K562 treated with DMSO at 1 percent for 4 hours (cell line): Measurements from ENCODE around the gene RCOR3. TPM values are rescaled to one million over a fixed set of nuclear protein-coding genes. Genes with fewer than 3 reads are reported as not detected.

Experiments
- total RNA-seq: library from RNA; unstranded; fragments of 300-600 nt; gene quantifications from 2 replicates; pipeline ENCODE4 v1.2.3, GENCODE V29; 2022; ENCODE audit not compliant: insufficient read depth

Gene RCOR3
- total RNA-seq = 14.1 and 22.2 TPM in 2 replicates

DNA sequence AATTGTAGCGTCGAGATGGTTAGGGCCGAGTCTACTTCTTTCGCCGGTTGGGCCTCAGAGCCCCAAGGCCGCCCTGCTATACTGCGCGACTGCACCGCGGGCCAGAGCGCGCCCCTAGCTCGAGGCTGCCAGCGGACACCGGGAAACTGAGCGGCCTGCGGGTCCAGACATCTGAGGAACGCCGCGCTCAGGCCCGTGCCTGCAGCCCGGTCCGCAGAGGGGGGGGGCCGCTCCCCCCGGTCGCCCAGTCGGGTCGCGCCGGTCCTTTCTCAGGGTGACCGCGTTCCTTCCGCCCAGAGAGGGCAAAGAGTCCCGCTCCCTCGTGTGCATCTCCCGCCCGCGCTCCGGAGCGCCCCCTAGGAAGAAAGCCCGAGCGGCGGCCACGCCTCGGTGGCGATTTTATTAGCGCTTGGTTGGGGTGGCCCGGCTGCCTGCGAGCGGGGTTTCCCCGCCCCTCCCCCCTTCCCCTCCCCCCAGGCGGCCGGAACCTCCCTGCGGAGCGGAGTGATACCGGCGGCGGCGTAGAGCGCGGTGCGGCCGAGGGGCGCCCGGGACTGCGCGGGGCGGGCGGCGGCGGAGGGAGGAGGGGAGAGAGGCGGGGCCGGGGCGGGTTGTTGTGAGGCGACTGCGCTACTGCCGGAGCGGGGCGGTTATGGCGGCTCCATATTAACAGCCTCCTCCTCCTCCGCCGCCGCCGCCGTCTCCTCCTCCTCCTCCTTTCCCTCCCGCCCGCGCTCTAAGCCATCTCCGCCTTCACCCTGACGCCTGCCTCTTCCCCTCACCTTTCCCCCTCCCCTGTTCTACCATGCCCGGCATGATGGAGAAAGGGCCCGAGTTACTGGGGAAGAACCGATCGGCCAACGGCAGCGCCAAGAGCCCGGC, at the start of gene RCOR3:
Gene RCOR3, plus strand, starts transcription at position 611 of the 882 bp plus-strand sequence. Its CDS starts 195 bp downstream, at position 806.

DNA sequence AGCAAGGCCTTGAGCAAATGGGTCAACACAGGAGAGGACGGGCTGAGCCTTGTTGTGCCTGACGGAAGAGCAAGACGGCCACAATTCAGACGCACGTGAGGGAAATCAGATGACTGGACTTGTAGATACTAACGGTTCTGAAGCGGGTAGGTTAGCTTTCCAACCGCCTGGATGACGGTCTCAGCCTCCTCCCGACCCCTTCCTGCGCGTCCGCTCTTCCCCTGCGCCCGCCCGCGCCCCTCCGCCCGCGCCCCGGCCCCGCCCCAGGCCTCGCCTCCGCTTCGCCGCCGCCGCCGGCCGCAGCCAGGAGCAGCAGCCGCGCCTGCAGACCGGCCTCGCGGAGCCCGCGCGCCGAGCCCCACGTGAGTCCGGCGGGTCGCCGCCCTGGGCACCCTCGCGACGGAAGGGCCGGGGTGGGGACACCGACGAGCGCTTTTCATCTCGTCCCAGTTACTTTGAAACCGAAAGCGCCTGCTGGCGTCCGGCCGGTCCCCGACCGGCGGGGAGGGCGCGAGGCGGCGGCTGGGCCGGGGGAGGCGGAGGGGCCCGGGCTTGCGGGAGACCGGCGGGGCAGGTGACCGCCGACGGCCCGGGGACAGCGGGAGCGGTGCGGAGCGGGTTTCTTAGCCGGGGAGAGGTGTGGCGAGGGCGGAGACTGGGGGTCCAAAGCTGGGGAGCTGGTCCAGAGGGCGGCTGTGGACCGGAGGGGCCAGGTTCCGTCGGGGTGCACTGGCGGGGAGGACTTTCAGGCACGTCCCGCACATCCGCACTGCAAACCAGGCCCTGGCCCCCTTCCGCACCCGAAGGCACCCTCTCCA, 67.6 kb downstream of the RCOR3 start, which contains the start of gene TRAF5:
Gene TRAF5, plus strand, starts transcription at position 306 of the 818 bp plus-strand sequence. CDS start 26,407 bp downstream, outside the sequence.

Other genes starting within 250 kb of the RCOR3 start
- not detected in 2 replicates for gene KCNH1, start 125.2 kb upstream of the RCOR3 start, total RNA-seq
- gene TRAF5, start 67.5 kb downstream of the RCOR3 start, total RNA-seq = 2.1 and 2.4 TPM in 2 replicates
- not detected in 2 replicates for gene RD3, start 232.8 kb downstream of the RCOR3 start, total RNA-seq